Medulla oblongata (tissue), 1 donor: ENCODE measurements around the gene GPS2.

Experiments
- DNase-seq: peaks from one replicate; pipeline ENCODE4 v3.0.0-alpha.2; 2015; ENCODE audit errors: extremely low spot score

Gene GPS2, protein sequence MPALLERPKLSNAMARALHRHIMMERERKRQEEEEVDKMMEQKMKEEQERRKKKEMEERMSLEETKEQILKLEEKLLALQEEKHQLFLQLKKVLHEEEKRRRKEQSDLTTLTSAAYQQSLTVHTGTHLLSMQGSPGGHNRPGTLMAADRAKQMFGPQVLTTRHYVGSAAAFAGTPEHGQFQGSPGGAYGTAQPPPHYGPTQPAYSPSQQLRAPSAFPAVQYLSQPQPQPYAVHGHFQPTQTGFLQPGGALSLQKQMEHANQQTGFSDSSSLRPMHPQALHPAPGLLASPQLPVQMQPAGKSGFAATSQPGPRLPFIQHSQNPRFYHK

DNA sequence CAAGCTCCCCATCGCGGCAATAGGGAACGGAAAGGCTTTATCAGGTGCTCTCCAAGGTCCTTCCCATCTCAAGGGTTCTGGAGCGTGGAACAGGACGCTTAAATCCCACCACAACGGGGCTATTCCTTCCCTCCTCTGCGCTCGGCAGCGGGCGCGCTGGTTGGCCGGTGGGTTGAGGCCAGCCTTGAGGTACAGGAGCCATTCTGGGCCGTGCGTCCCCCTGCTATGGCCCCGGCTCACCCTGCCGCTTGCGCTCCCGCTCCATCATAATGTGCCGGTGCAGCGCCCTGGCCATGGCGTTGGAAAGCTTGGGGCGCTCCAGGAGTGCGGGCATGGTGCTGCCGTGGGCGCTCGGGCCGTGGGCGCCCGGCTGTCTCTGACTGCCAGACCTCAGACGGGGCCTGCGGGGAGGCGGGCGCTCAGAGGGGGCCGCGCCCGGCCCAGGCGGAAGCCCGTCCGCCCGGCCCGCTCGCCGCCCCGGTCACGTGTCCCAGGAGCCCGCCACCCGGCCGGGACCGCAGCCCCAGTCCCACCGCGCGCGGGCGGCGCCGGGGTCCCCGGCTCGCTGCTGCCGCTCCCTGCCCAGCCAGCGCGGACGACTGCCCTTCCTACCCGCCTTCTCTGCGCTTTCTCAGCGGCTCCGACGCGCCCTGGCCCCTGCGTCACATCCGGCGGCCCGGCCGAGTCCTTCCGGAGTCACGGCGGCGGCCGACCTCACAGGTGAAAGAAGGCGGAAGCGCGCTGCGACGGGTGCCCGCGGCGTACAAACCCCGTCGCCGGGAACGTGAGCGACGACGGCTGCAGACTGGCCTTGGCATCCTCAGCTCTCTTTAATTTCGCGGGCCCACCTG, at the start of gene GPS2:
TSS of gene GPS2 (minus strand) at position 642 of the 851 bp plus-strand sequence. CDS start at position 334, 308 bp downstream.
- peak; percentile 90 for DNase-seq

DNA sequence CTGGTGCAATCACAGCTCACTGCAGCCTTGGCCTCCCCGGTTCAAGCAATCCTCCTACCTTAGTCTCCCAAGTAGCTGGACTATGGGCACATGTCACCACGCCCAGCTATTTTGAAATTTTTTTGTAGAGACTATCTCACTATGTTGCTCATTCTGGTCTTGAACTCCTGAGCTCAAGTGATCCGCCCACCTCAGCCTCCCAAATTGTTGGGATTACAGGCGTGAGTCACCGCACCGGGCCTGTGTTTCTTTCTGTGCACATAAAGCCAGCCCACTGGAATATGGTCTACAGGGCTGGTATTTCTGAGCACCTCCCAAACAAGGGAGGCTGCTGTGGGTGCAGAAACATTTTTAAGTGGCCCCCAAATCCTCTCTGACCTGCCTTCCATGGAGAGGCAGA, 48.2 kb upstream of the GPS2 start:
- no peak for DNase-seq

DNA sequence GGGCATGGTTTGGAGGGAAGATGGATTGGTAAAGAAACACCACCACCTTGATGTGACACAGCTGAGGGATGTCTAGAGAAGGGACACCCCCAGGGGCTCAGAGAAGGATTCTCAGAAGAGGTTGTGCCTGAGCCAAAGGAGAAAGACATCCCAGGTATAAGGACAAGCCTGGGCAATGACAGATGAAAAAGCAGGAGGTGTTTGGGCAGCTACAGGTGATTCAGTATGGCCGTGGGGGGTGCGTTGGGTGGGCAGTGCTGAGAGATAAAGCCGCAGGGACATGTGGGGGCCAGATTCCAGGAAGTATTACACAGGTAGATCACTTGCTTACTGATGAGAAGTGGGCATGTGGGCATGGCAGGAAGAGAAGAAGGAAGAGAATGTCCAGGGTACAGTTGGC, 46.7 kb upstream of the GPS2 start:
- DNase-seq: no peak

DNA sequence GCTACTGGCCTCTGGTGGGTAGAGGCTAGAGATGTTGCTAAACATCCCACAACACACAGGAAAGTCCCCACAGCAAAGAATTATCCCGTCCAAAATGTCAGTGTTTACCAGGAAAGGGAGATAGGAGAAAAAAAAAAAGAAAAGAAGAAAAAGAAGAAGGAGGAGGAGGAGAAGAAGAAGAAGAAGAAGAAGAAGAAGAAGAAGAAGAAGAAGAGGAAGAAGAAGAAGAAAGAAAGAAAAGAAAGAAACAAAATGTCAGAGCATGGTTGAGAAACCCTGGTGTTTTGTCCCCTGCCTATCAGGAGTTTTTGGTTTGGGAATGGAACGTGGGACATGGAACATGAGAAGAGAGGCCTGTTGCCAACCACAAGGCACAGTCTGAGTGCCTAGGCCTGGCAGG, 42.2 kb upstream of the GPS2 start:
- DNase-seq: no peak

DNA sequence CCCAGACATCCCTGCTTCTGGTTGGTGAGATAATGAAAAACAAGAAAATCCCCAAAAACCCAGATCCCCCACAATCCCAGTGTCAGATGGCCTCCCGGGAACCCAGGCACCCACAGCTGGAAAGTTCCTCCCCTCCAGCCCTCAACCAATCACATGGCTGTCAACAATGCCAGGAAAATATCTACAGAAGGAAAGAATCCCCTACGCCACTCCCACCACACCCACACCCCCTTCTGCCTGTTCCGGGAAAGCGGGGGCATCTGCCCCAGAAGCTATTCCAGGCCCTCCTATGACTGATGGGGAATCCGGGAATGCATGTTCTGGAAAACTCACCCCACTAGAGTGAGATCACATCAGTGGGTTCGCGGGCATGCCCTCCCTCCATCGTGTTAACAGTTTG, 41.6 kb upstream of the GPS2 start:
- no peak for DNase-seq

DNA sequence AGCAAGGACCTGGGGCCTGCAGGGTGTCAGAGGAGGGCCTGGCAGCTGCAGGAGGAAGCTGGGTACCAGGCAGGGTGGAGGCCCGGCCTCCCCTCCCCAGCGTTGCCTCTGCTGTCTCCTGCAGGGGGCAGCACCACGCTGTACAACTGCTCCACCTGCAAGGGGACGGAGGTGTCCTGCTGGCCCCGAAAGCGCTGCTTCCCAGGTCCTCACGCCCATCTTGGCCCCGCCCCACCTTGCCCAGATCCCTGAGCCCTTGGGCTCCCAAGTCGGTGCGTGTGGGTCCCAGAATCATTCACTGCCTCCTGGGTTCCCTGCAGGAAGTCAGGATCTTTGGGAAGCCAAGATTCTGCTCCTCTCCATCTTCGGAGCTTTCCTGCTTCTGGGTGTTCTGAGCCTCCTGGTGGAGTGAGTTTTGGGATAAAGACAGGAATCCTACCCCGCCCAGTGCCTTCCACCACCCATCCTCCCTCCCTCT, 41.0 kb upstream of the GPS2 start:
- peak; percentile 74 for DNase-seq

DNA sequence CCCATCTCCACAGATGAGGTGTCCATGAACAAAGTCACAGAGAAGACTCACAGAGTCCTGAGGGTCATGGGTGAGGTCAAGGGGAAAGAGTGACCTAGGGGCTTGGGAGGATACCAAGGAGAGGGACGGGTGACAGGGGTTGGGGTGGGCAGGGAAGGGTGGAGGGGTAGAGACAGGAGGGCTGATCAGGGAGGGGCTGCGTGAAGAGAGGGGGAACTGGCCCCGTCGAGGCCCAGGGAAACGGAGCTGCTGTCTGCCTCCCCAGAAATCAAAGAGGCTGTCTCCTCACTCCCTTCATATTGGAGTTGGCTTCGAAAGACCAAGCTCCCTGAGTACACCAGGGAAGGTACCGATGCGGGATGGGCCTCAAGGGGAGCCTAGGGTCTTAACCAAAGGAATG, 40.4 kb upstream of the GPS2 start:
- no peak for DNase-seq

DNA sequence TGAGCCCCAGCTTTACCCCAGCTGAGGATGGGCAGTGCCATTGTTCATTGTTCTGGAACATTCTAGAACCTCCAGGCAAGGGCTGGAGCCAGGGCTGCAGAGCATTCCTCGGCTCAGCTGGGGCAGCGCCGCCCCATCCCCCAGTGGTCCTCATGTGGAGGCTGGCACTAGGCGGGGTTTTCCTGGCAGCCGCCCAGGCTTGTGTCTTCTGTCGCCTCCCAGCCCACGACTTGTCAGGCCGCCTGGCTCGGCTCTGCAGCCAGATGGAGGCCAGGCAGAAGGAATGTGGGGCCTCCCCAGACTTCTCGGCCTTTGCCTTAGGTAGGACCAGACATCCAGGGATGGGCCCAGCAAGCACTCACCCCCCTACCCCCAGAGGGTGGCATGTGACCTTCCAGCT, 39.9 kb upstream of the GPS2 start, which contains the start of gene TMEM95:
TSS of gene TMEM95 (plus strand) at position 104 of the 400 bp plus-strand sequence. CDS start at position 153, 49 bp downstream.
- DNase-seq: peak; percentile 85

DNA sequence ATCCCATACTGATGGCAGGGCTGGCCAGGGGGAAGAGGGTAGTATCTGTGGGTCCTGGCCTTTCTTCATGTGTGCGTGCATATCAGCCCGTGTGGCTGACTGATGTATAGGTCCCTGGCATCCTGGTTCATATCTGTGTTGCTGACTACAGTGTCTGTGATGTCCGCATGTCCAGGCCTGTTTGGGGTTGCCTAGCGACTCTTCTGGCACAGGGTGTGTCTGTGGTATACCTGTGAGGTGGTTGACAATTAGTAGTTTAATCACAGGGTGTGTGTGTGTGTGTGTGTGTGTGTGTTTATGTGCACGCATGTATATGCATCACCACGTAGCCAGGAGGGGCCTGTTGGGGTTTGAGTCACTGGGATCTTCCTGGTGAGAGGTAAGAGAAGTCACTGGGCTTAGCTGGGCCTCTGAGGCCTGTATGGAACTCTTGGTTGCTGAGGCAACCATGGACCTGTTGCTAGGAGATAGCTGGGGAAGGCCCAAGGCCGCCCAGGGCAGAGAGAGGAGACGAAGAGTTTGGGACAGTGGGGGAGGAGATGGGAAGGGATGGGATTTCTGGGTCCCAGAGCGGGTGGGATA, 39.2 kb upstream of the GPS2 start:
- peak; percentile 43 for DNase-seq

DNA sequence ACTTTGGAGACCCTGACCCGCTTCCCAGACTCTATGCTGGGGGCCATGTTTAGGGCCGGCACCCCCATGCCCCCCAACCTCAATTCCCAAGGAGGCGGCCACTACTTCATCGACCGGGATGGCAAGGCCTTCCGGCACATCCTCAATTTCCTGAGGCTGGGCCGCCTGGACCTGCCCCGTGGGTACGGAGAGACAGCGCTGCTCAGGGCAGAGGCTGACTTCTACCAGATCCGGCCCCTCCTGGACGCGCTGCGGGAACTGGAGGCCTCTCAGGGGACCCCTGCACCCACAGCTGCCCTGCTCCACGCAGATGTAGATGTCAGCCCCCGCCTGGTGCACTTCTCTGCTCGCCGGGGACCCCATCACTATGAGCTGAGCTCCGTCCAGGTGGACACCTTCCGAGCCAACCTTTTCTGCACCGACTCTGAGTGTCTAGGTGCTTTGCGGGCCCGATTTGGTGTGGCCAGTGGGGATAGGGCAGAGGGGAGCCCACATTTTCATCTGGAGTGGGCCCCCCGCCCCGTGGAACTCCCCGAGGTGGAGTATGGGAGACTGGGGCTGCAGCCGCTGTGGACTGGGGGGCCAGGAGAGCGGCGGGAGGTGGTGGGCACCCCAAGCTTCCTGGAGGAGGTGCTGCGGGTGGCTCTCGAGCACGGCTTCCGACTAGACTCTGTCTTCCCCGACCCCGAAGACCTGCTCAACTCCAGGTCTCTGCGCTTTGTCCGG, 37.9 kb upstream of the GPS2 start:
- DNase-seq: no peak

DNA sequence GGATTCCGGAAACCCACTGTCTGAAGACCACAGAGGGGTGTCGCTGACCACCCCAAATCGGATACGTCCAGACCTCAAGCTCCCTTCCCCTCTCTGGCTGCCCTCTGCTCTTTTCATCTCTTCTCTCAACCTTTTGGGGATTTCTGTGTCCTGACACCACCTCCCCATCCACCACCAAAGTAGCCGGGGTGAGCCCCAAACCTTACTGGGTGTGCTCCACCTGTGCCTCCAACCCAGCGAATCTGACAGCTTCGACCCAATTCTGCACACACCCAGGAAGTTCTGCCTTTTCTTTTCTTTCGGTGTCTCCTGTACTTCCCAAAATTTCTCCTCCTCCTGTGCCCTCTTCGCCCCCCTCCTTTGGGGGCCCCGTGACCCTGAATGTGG, 37.3 kb upstream of the GPS2 start:
- no peak for DNase-seq

DNA sequence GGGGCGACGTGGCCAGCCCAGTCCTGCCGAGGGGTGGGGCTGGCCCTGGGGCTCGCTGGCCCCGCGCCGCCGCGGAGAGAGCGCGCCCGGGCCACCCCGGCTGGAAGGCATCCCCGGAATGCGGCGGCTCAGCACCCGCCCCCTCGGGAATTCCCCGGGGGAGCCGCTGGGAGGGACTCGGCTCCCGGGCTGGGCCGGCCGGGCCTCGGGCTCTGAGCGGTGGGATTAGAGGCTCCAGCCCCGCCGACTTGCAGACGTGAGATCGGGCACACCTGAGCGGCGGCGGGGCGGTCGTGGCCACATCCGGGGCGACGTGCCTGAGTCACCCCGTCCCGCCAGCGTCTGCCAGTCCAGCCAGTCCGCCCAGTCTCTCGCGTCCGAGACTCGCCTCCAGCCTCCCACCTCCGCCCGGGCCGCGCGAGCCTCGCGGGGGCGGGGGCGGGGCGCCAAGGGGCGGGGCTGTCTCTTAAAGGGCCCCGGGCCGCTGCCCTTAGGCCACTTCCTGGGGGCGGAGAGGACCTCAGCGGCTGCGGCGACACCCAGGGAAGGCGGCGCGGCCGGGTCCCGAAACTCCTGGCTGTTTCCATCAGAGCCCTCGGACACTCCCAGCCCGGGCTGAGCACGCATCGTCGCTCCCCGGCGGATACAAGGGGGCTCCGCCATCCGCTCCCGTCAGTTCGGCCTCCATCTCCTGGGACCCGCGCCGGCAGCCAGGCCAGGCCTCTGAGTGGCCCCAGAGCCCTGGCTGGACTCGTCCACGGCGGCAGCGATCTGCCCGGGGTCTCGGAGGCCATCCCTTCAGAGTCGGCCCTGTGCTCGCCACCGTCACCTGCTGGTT, 36.7 kb upstream of the GPS2 start, which contains the start of gene KCTD11:
TSS of gene KCTD11 (plus strand) at position 498 of the 838 bp plus-strand sequence.
- DNase-seq: peak; percentile 89

DNA sequence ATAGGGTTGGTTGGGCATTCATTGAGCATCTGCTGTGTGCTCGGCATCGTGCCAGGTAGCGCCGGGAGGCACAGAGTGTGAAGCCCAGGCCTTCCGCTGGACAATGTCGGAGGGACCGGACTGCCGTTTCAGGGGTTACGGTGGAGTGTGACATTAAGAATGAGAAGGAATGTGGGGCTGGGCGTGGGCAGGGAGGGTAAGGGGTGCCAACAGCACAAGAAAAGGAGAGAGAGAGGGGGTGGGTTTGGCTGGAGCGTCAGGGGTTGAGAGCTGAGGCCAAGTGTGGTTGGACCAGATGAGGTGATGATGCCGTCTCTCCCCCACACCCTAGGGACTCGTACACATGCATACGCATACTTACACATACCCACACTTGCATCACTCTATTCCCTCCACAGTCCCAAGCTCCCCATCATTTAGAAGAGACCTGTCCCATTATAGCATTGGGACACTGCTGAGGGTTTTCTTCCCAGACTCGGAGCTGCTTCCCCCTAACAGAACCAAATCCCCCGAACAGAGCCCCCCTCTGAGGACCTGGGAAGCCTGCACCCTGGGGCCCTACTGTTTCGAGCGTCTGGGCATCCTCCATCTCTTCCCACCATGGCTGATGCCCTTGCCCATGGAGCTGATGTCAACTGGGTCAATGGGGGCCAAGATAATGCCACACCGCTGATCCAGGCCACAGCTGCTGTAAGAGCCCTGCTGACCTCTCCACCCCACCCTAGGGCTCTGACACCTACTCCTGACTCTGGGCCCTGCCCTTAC, 33.5 kb upstream of the GPS2 start:
- DNase-seq: no peak

DNA sequence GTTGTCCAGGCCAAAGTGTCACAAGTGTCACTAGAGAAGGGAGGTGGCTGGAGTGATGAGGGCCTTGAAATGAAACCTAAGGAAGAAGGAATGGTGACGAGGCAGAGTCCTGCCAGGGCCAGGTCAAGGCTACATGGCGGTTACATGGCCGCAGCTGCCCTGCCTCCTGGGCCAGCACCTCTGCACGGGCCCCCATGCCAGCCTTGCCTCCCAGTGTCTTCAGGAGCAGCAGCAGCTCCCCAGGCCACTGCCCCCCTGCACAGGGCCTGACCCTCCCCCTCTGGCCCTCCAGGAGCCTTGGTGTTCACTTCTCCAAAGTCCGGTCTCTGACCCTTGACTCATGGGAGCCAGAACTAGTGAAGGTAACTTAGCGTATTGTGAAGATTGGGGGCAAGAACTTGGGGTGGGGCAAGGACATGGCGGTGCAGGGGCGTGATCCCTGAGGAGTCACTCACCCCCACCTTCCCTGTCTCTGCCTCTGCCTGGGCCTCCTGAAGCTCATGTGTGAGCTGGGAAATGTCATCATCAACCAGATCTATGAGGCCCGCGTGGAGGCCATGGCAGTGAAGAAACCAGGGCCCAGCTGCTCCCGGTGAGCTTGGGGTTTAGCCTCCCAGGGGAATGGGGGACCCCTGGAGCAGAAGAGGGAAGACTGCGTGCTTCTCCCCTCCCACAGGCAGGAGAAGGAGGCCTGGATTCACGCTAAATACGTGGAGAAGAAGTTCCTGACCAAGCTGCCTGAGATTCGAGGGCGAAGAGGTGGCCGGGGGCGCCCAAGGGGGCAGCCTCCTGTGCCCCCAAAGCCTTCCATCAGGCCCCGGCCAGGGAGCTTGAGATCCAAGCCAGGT, 32.7 kb upstream of the GPS2 start:
- no peak for DNase-seq

DNA sequence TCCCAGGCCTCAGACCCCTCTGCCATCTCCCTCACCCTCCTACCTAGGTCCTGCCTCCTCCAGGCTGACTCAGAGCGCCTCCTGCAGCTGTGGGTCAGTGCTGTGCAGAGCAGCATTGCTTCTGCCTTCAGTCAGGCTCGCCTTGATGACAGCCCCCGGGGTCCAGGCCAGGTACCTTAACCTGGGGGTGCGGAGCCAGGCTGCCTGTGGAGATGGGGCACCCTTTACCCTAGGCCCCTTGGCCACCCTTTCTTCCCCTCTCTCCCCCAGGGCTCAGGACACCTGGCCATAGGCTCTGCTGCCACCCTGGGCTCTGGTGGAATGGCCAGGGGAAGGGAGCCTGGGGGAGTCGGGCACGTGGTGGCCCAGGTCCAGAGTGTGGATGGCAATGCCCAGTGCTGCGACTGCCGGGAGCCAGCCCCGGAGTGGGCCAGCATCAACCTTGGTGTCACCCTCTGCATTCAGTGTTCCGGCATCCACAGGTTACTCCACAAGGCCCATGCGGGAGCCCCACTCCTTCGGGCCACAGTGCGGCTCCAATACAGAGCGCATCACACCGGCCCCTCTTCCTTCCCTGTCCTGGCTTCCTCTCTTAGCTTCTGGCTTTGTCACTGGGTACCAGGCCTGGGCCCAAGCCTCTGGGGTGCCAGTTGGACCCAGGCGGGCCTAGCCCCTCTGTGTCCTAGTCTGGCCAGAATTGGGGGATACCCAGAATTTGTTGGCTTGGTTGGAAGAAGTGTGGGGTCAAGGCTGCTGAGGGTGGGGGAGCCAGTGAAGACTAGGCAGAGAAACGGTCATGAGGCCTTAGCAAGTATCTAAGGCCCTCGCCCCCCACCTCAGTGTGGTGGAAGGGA, 31.8 kb upstream of the GPS2 start:
- DNase-seq: no peak

DNA sequence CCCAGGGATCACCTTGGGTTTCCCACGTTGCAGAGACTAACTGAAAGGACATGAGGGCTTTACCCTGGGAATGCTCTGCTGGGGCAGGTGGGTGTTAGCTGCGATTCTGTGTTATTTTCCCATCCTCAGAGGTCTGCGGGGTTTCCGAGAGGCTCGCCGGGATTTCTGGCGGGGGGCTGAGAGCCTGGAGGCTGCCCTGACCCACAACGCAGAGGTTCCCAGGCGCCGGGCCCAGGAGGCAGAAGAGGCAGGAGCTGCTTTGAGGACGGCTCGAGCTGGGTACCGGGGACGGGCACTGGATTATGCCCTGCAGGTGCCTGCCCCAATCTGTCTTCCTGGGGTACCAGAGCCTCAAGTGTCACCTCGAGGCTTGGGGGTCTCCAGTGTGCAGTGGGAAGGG, 28.1 kb upstream of the GPS2 start:
- DNase-seq: no peak

DNA sequence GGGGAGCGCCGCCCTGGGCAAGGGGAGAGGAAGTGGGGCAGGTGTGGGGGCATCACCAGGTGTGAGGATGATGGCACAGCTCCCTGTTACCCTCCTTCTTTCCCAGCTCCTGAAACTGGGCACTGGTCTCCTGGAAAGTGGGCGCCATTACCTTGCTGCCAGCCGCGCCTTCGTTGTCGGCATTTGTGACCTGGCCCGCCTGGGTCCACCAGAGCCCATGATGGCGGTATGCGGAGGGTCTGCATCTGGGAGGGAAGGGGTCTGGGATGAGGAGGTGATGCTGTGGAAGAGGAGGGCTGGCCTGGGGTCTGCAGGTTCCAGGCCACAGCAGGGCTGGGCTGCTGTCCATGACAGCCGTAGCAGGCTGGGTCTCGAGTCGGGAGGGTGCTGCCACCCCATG, 26.7 kb upstream of the GPS2 start:
- no peak for DNase-seq

DNA sequence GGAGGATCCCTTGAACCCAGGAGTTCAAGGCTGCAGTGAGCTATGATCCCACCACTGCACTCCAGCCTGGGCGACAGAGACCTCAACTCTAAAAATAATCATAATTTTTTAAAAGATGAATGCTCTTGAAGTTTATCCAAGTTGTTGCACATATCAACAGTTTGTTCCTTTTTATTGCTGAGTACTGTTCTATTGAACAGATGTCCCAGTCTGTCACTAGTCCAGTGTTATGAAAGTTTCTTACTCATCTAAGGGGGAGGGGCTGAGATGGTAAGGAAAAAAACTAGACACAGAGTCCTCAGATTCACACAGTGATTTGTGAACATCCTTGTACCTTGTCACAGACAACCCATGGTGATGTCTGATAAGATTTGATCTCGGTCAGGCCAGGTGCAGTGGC, 25.0 kb upstream of the GPS2 start:
- DNase-seq: no peak
